C4-2B (cell line): Measurements from ENCODE around the gene SCAANT1.

Source experiments
- ZFX ChIP-seq: fragments of 450-650 bp; IDR thresholded peaks from 2 replicates; pipeline ENCODE4 v1.6.1; 2017
- TF ChIP-seq, protein P1 (sequence below): fragments of 450-650 bp; conservative IDR thresholded peaks from 2 replicates; pipeline ENCODE4 v1.5.1; 2017; ENCODE audit warnings: mild to moderate bottlenecking

DNA sequence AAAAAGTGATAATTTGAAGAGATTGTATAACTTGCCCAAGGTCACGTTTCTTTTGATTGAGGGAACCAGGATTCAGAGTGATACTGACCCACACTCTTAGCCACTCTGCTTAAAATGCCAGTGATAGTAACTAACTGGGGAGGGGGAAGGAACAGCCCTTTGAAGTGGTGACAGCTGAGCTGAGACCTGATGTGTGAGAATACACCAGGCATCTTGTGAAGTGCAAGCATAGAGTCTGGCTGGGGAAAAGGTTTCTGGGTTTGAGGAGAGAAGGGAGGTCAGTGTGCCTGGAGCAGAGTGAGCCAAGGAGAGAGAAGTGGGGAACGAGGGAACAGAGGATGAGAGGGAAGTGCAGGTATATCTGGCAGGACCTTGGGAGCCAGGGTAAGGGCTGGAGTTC, 35.4 kb upstream of the SCAANT1 start:
- TF ChIP-seq, protein P1, sequence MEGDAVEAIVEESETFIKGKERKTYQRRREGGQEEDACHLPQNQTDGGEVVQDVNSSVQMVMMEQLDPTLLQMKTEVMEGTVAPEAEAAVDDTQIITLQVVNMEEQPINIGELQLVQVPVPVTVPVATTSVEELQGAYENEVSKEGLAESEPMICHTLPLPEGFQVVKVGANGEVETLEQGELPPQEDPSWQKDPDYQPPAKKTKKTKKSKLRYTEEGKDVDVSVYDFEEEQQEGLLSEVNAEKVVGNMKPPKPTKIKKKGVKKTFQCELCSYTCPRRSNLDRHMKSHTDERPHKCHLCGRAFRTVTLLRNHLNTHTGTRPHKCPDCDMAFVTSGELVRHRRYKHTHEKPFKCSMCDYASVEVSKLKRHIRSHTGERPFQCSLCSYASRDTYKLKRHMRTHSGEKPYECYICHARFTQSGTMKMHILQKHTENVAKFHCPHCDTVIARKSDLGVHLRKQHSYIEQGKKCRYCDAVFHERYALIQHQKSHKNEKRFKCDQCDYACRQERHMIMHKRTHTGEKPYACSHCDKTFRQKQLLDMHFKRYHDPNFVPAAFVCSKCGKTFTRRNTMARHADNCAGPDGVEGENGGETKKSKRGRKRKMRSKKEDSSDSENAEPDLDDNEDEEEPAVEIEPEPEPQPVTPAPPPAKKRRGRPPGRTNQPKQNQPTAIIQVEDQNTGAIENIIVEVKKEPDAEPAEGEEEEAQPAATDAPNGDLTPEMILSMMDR, result no peak
- TF ChIP-seq ZFX, result no peak
